NOMO-1 treated with DMSO at 0.1 percent for 48 hours (cell line): ENCODE data around the gene ZGPAT.
"Not testable (repeated sequence)": the region's sequence is repeated elsewhere in the genome, so short reads cannot be mapped to it uniquely, and the experiment has no call there.

ENCODE experiments used
- DNase-seq: peaks from one replicate; lab custom pipeline; 2025; ENCODE audit not compliant: unreplicated experiment; lab: John Stamatoyannopoulos, UW

Gene ZGPAT, protein sequence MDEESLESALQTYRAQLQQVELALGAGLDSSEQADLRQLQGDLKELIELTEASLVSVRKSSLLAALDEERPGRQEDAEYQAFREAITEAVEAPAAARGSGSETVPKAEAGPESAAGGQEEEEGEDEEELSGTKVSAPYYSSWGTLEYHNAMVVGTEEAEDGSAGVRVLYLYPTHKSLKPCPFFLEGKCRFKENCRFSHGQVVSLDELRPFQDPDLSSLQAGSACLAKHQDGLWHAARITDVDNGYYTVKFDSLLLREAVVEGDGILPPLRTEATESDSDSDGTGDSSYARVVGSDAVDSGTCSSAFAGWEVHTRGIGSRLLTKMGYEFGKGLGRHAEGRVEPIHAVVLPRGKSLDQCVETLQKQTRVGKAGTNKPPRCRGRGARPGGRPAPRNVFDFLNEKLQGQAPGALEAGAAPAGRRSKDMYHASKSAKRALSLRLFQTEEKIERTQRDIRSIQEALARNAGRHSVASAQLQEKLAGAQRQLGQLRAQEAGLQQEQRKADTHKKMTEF

DNA sequence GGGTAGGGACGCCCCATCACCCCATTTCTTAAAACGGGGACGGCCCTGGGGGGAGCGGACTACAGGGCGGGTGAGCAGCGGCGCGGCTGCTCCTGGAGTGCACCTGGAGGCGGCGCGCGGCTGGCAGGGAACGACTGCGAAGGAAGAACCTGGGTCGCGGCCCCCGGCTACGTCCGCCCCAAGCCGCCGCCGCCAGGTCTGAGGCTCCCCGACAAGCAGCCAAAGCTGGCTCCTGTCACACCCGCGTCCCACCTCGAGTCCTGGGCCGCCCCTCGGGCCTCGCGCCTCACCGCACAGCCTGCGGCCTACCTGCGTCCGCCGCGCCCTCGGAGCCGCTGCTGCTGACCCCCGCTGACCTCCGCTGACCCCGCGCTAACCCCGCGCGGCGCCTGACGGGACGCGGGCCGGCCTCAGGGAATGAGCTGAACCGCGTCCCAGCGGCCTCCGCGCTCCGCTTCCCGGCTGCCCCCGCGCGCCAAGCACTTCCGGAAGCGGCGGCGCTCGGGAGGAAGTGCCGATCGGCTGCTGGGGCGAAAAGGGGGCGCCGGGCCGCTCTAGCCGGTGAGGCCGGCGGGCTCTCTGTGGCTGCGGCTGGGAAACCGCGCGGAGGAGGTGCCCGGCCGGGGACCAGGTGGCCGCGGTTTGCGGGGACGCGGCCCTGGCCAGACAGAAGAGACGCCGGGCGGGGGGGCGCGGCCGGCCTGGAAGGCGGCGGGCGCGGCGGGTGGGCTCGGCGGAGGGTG is at the start of gene ZGPAT, which contains the start of gene ARFRP1:
Gene ZGPAT (plus strand): TSS at position 482 of the 743 bp plus-strand sequence. CDS start 542 bp downstream, outside the sequence.
Gene ARFRP1 (minus strand): TSS at position 419 of the 743 bp plus-strand sequence. CDS start 885 bp downstream, outside the sequence.
- DNase-seq = peak; percentile 85

DNA sequence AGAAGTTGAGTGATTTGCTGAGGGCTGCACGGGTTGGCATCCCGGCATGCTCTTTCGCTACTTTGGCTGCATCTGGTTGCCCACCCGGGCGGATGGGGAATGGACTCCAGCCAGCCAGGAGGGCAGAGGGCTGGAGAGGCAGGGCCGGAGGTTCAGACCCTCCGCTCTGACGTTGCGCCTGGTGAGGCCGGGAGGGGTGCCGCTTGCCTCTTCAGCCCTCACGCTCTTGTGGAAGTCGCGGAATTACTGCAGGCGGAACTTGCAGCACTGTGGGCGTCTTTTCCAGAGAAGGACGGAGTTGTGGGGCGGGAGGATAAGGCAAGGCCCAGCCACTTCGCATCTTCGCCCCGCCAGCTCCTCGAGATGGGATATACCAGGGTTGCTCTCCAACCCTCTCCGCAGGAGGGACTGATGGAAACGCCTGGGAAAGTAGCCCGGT is 49.1 kb upstream of the ZGPAT start:
- DNase-seq = peak; percentile 57

DNA sequence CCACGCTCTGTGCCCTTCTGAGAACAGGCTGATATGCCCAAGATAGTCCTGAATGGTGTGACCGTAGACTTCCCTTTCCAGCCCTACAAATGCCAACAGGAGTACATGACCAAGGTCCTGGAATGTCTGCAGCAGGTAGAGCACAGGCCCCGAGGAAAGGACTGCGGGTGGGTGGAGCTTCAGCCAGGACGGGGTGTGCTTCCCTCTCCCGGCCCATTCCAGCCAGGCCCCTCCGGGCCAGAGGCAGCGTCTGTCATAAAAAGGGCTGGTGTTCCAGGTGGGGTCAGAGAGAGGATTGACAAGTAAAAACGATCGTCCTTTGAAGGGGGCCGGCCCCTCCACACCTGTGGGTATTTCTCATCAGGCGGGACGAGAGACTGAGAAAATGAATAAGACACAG is 48.5 kb upstream of the ZGPAT start:
- no peak for DNase-seq

DNA sequence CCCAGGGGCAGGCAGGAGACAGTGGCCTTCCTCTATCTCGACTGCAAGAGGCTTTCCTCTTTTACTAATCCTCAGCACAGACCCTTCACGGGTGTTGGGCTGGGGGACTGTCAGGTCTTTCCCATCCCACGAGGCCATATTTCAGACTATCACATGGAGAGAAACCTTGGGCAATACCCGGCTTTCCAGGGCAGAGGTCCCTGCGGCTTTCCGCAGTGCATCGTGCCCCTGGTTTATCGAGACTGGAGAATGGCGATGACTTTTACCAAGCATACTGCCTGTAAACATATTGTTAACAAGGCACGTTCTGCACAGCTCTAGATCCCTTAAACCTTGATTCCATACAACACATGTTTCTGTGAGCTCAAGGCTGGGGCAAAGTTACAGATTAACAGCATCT is 47.7 kb upstream of the ZGPAT start:
- DNase-seq = not testable (repeated sequence)

DNA sequence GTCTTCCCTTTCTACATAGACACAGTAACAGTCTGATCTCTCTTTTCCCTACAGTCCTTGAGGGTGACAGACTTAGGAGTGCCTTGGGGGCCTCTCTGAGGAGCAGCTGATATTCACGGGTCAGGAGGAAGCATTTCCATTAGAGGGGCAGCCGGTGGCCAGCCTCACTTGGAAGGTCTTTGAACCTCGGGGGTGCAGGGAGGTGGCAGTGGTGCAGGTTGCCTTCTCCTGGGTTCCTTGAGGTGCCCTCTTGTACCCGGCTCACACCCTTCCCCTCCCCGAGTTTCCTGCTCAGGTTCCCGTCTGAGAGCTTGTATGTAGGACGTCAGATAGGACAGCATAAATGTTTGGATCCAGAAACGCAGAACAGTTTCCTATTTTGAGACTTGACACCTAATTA is 47.2 kb upstream of the ZGPAT start:
- no peak for DNase-seq

DNA sequence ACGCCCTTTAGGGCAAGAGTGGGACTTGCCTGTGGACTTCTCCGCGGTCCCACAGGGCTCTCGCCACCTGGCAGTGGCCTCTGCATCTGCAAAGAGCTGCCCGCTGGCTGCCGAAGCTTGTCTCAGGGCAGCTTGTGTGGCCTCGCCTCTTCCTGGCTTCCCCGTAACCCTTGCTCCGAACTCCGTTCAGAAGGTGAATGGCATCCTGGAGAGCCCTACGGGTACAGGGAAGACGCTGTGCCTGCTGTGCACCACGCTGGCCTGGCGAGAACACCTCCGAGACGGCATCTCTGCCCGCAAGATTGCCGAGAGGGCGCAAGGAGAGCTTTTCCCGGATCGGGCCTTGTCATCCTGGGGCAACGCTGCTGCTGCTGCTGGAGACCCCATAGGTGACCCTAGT is 46.7 kb upstream of the ZGPAT start:
- DNase-seq = no peak

DNA sequence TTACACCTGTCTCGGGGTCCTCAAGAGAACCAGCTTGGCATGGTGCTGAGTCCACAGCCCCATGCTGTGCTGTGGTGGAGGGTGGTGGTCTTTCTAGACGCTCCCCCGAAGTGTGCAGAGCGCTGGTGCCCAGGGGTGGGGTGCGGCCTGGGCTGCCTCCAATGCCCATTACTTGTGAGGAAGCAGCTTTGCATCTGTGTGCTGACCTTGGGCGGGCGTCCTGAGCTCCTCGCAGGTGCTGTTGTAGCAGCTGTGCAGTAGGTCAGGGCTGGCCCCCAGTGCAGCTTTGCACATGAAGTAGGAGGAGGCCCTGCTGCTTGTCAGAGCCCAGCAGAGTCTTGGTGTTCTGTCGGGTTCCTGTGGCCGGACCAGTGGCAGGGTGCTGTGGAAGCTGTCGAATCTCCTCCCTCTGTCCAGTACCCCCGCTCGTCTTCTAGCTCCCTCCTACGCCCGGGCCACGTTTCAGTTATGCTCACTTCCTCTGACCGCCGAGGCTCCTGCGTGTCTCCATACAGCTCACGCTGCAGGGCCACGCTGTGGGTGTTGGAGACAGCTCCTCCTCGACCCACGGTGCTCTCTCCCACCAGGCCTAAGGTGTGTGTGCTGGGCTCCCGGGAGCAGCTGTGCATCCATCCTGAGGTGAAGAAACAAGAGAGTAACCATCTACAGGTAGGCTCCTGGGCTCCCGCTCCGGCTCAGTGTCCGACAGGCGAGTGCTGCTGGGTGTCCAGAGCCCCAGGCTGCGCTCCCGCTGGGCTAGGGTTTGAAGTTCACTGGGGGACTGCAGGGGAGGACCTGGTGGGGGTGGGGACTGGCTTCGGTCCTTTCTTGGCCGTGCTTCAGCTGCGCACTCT is 45.7 kb upstream of the ZGPAT start:
- no peak for DNase-seq

DNA sequence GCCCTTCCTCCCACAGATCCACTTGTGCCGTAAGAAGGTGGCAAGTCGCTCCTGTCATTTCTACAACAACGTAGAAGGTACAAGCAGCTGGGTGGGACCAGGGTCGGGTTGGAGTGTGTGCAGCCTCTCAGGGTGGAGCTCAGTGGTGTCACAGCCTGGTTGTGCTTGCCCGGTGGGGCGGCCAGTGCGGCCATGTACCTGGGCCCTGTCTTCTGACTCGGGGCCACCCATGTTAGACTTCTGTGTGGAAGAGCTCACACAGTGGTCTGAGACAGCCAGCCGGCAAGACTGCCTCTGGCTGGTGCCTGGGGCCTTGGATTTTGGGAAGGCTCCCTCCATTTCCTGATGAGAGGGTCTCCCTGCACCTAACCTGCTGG is 45.0 kb upstream of the ZGPAT start:
- no peak for DNase-seq

DNA sequence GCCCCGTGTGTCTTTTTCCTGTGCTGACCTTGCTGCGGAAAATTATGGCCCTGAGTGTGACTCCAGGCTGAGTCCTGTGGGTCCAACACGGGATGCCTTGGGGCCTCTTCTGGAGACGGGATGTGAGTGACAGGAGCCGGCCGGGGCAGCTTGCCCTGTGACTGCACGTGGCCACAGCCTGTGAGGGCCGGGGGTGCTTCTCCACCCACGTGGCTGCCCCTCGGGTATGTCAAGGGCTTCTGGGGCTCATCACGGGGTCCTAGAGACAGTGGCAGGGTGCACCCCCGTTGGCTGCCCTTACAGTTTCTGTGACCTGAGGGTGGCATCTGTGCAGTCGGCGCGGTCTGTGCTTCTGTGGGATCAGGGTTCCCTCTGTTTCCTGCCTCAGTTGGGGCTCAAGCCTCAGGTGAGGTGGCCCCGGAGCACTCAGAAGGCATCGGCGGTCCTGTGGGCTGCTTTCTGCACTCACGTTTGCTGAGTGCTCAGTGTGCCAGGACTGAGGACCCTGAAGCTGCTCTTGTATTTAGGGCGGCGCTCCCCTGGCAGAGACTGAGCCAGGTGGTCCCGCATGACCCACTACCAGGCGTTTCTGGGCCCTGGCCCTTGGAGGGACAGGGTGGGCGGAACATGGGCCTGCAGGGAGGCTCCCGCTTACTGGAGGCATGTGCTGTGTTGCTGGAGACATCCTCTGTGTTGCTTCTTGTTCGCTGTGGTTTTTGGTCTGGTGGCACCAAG is 44.3 kb upstream of the ZGPAT start:
- no peak for DNase-seq

DNA sequence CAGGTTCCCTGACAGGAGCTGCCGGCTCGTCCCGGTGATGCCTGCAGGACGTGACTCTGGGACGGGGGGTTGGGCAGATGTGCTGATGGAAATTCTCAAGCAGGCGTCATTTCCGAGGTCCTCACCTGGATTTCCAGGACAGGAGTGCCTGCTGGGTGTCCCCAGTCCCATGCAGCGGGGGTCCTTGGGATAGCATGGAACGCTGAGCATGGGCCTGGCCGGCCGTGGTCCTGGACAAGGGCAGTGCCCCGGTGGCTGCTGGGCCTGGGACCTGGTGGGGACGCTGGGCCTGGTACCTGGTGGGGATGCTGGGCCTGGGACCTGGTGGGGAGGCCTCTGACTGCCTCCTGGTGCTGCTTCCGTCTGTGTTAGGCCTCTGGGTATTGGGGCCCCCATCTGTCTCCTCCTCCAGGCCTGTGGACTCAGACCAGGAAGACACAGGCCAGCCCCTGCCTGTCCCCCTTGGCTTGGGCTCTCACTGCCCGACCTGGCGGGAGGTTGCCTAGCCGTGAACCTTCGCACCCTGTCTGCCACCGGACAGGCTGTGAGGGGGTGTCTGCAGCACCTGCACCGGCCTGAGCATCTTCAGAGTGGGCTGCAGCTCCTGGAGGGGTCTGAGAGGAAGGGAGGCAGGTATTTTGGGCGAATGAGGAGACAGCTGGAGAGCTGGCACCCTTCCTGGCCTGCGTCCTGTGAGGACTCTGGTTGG is 43.5 kb upstream of the ZGPAT start:
- DNase-seq = no peak

DNA sequence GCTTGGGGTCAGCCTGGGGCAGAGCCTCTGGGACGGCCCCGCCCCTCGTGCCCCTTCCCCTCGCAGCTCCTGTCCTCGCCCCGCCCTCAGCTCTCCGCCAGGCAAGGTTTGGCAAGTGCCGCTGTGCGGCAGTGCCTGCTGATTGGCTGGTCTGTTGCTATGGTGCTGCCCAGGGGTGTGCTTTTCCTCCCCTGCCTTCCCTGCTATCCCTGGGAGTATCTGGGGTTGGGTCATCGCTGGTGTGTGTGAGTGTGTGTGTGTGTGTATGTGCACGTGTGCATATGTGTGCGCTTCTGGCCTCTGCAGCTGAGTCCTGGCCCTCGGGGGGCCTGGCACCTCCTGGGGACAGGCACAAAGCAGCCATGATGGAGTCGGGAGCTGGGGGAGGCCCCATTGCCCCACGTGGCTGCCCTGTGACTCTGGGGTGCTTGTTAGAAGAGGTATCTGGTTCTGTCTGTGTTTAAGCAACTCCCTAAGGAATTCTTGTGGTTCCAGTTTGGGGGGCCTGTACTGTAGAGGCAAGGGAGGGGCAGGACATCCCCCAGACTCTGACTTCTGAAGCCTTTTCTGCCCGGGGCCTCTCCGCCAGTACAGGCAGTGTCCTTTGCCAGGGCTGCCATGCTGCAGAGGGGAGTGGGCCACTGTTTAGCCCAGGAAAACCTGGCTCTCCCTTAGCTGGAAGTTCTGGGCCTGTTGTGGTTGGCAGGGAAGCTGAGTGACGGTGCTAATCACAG is 42.8 kb upstream of the ZGPAT start:
- DNase-seq = no peak

DNA sequence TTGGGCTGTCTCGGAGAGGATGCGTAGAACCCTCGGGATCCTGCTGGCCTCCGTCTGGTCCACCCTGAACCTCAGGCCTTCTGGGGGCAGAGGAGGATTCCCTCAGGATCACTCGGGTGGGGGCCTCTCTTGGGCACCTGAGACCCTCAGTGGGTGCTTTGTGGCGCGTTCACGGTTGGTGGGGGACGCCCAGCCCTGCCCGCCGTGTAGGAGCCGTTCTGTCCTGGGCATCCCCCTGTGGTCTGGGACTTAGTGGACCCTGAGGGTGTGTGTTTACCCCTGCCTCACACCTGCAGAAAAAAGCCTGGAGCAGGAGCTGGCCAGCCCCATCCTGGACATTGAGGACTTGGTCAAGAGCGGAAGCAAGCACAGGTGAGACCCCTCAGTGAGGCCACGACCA is 42.1 kb upstream of the ZGPAT start:
- DNase-seq = no peak

DNA sequence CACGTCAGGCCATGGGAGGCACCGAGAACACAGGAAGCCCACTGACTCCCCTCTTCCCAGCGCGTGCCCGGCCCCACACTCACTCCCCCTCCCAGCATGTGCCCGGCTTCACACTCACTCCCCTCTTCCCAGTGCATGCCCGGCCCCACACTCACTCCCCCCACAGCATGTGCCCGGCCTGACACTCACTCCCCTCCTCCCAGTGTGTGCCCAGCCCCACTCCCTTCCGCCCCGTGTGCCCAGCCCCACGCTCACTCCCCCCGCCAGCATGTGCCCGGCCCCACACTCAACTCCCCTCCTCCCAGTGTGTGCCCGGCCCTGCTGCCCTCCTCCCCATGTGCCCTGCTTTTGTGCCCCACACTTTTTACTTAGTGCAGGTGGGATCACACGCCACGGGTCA is 40.0 kb upstream of the ZGPAT start:
- no peak for DNase-seq

DNA sequence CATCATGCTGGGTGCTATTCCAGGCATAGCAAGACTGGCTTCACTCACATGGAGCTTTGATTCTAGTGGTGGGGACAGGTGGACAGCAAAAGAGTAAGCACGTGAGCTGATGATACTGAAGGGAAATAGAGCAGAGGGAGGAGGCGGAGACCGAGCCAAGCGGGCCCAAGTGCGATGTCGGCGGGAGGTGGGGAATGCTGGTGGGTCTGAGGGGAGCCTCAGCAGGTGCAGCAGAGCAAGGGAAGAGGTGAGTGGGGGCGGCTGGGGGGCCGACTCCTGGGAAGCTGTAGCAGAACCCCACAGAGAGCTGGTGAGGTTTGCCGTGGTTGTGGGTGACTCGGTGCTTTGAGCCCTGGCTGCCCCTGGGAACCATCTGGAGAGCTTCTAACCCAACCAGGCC is 39.5 kb upstream of the ZGPAT start:
- DNase-seq = no peak

DNA sequence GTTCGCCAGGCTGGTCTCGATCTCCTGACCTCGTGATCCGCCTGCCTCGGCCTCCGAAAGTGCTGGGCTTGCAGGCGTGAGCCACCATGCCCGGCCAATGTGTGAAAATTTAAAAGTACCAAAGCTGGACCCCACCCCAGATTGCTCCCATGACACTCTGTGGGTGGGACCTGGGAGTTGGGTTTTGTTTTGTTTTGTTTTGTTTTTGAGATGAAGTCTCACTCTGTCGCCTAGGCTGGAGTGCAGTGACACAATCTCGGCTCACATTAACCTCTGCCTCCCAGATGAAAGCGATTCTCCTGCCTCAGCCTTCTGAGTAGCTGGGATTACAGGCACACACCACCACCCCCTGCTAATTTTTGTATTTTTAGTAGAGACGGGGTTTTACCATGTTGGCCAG is 36.1 kb upstream of the ZGPAT start:
- not testable (repeated sequence) for DNase-seq

DNA sequence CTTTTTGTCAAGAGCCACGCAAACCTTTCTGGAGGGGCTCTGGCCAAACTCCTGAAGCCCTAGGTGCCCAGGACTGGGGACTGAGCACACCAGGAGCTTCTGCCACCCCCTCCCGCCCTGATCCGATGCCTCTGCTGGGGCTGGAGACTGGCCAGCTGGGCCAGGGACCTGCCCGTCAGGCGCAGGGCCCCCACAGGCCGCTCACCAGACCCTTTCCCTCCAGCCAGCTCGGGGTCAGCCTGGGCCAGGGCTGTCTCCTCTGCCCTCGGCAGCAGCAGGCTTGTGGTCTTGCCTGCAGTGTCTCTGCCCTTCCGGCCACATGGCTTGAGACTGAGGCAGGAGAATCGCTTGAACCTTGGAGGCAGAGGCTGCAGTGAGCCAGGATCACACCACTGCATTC is 35.2 kb upstream of the ZGPAT start:
- no peak for DNase-seq

DNA sequence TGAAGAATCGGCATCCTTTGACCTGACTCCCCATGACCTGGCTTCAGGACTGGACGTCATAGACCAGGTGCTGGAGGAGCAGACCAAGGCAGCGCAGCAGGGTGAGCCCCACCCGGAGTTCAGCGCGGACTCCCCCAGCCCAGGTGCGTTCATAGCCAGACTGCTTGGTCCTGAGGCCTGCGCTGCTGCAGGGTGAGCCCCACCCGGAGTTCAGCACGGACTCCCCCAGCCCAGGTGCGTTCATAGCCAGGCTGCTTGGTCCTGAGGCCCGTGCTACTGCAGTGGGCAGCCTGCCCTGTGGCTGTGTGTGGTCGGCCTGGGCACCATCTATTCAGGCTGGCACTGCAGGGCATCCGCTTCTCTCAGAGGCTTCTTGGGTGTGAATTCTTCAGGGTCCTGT is 33.9 kb upstream of the ZGPAT start:
- DNase-seq = no peak

DNA sequence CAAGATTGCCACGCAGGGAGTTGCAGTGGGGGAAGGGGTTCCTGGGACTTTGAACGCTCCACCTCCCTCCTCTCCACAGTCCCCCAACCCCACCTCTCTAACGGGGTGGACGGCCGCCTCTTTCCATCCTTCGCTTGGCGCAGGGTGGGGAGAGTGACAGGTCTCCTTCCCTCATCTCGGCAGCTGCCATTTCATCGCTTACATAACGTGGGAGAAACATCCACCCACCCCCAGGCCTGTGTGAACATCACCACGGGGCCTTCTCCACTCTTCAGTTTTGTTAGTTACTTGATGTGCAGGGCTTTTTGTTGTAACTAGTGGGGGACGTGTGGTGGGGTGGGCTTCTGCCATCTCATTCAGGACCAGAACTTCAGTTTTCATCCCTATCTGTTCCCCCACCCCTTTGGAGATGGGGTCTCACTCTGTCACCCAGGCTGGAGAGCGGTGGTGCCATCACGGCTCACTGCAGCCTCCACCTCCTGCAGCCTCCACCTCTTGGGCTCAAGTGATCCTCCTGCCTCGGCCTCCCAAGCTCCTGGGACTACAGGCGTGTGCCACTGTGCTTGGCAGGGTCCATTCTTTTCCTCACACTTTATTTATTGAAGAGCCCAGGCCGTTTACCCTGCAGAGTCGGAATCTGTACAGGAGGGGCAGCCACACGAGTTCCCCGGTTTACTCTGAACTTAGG is 32.0 kb upstream of the ZGPAT start:
- no peak for DNase-seq

DNA sequence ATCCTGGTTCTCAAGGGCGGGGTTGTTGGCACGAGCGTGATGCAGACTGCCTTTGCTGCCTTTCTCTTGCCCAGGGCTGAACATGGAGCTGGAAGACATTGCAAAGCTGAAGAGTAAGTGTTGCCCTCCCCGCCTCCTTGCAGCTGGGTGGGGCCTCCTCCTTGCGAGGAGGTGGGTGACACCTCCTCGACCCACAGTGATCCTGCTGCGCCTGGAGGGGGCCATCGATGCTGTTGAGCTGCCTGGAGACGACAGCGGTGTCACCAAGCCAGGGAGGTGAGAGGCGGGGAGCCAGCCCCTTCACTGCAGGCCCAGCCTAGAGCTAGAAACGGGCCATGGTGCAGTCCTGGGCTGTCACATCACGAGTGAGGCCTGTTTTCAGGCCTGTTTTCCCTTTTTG is 29.8 kb upstream of the ZGPAT start:
- no peak for DNase-seq
